Fibroblast of lung (primary cell): ENCODE results near the gene GPHN.

Source experiments
- CTCF ChIP-seq, 2 donors: IDR thresholded peaks in 1 of 2; conservative IDR thresholded peaks in 1 of 2; 1 replicate in 1 of 2; 2 replicates in 1 of 2; pipeline ENCODE4 v1.5.1; 2011 to 2012; ENCODE audit warnings: low read length in 2 of 2, control low read depth in 1 of 2, inconsistent platforms in 1 of 2, low read depth in 1 of 2, mild to moderate bottlenecking in 1 of 2
- EZH2 ChIP-seq: IDR thresholded peaks from 2 replicates; pipeline ENCODE4 v1.5.1; 2012; ENCODE audit warnings: low read length, control low read depth, mild to moderate bottlenecking; ENCODE audit errors: missing control alignments

GRCh38 chr14:67129768-67130167 is 621.8 kb downstream of the GPHN start:
- TF ChIP-seq EZH2 (no peak), CTCF (conservative IDR thresholded peaks at IDR 0.05 in 1 of 2, IDR thresholded peaks at IDR 0.05 in 1 of 2; ENCODE audit: low read depth in 1 of 2, low read length in 2 of 2) (no peak)
